Endothelial cell of umbilical vein (primary cell): ENCODE data around the gene PRKAA1. TPM values are rescaled to one million over a fixed set of nuclear protein-coding genes. Genes with fewer than 3 reads are reported as not detected.

Source experiments
- BruUV-seq: library from RNA; stranded (reverse); fragments of 400-500 nt; replicated peaks from 2 replicates; lab custom pipeline; 2021; lab: Mats Ljungman, UMichigan
- CTCF ChIA-PET: fragments of 300-600, 350-600 bp; sonication (Branson Sonifier 250); formaldehyde crosslinking; loops from one replicate; lab custom pipeline; 2021; ENCODE audit warnings: antibody characterized with exemption, inconsistent platforms; lab: Charles Lee
- POLR2A ChIA-PET: fragments of 300-600, 350-600 bp; sonication (Branson Sonifier 250); formaldehyde crosslinking; loops from one replicate; lab custom pipeline; 2021; ENCODE audit warnings: antibody characterized with exemption, inconsistent platforms; lab: Charles Lee
- DNase-seq: peaks from one replicate; pipeline ENCODE4 v3.0.0-alpha.2; 2011; ENCODE audit warnings: low read depth, low spot score
- FAIRE-seq: peaks from 2 replicates; lab custom pipeline; 2011; peaks lifted over from hg19 to GRCh38; lab: Jason Lieb, UNC
- H2AFZ ChIP-seq: 2 replicates; pipeline ENCODE4 v1.6.0; 2012; ENCODE audit warnings: low read depth, low read length, control low read depth, inconsistent platforms
- H3K27ac ChIP-seq: 2 replicates; pipeline ENCODE4 v1.5.1; 2011; ENCODE audit warnings: low read depth, mild to moderate bottlenecking, control low read depth, low read length, moderate library complexity; ENCODE audit not compliant: insufficient read depth
- H3K27me3 ChIP-seq, 2 experiments: 2 replicates each; pipeline versions ENCODE4 v1.6.0 to v1.6.1; 2011; ENCODE audit warnings: low read length in 2 of 2, mixed read lengths in 1 of 2; ENCODE audit not compliant: control insufficient read depth in 2 of 2, insufficient read depth in 2 of 2
- H3K36me3 ChIP-seq, 2 experiments: 2 replicates in 1 of 2; 3 replicates in 1 of 2; pipeline ENCODE4 v1.5.1; 2011; ENCODE audit warnings: low read length in 2 of 2, mild to moderate bottlenecking in 1 of 2, moderate library complexity in 1 of 2; ENCODE audit not compliant: control insufficient read depth in 2 of 2, insufficient read depth in 2 of 2; ENCODE audit errors: extremely low read depth in 1 of 2
- H3K4me1 ChIP-seq: 3 replicates; pipeline ENCODE4 v1.5.1; 2011; ENCODE audit warnings: mild to moderate bottlenecking, low read length; ENCODE audit not compliant: control insufficient read depth, insufficient read depth; ENCODE audit errors: extremely low read depth
- H3K4me2 ChIP-seq: 2 replicates; pipeline ENCODE4 v1.6.1; 2011; ENCODE audit warnings: low read length, control low read depth, mixed read lengths; ENCODE audit not compliant: insufficient read depth
- H3K4me3 ChIP-seq, 3 experiments: fragments of 200-600 bp in 1 of 3; sonication (generic), shearing (Covaris generic) in 1 of 3; replicated peaks in 1 of 3; 2 replicates each; pipeline ENCODE4 v1.5.1; 2011 to 2016; ENCODE audit warnings: control low read depth in 3 of 3, low read length in 3 of 3, mild to moderate bottlenecking in 2 of 3, inconsistent platforms in 1 of 3, low read depth in 1 of 3, moderate library complexity in 1 of 3; ENCODE audit not compliant: insufficient read depth in 1 of 3
- H3K79me2 ChIP-seq: 2 replicates; pipeline ENCODE4 v1.6.0; 2012; ENCODE audit warnings: low read length, inconsistent platforms; ENCODE audit not compliant: control insufficient read depth, insufficient read depth
- H3K9ac ChIP-seq: replicated peaks from 2 replicates; pipeline ENCODE3; 2011; ENCODE audit warnings: low read length, control low read depth; ENCODE audit not compliant: insufficient read depth; ENCODE audit errors: extremely low read depth
- H3K9me1 ChIP-seq: replicated peaks from 3 replicates; pipeline ENCODE4 v1.6.0; 2011; ENCODE audit warnings: mild to moderate bottlenecking, low read length; ENCODE audit not compliant: control insufficient read depth, insufficient read depth; ENCODE audit errors: extremely low read depth
- H3K9me3 ChIP-seq: replicated peaks from 2 replicates; pipeline ENCODE4 v1.5.1; 2012; ENCODE audit warnings: low read length, inconsistent platforms; ENCODE audit not compliant: control insufficient read depth, insufficient read depth
- H4K20me1 ChIP-seq: replicated peaks from 2 replicates; pipeline ENCODE3; 2011; ENCODE audit warnings: mild to moderate bottlenecking, low read length; ENCODE audit not compliant: control insufficient read depth, insufficient read depth; ENCODE audit errors: extremely low read depth
- EZH2 ChIP-seq: IDR thresholded peaks from 2 replicates; pipeline ENCODE4 v1.6.1; 2012; ENCODE audit warnings: borderline replicate concordance, low read depth, mild to moderate bottlenecking, moderate library complexity, low read length, inconsistent platforms; ENCODE audit not compliant: severe bottlenecking
- FOS ChIP-seq: IDR thresholded peaks from 2 replicates; pipeline ENCODE4 v1.6.1; 2011; ENCODE audit warnings: mild to moderate bottlenecking, low read length, moderate library complexity, borderline replicate concordance; ENCODE audit not compliant: insufficient read depth
- GATA2 ChIP-seq: IDR thresholded peaks from 2 replicates; pipeline ENCODE4 v1.7.0; 2011; ENCODE audit warnings: low read depth, mild to moderate bottlenecking, moderate library complexity, mixed read lengths, low read length; ENCODE audit not compliant: insufficient read length, insufficient read depth
- JUN ChIP-seq: IDR thresholded peaks from 2 replicates; pipeline ENCODE4 v1.6.1; 2011; ENCODE audit warnings: borderline replicate concordance, low read depth; ENCODE audit not compliant: insufficient read length, insufficient read depth
- MYC ChIP-seq: IDR thresholded peaks from one replicate; pipeline ENCODE4 v1.6.1; 2011; ENCODE audit warnings: mild to moderate bottlenecking, low read depth, low read length
- POLR2A ChIP-seq: IDR thresholded peaks from 2 replicates; pipeline ENCODE4 v1.6.1; 2012; ENCODE audit warnings: low read depth, mild to moderate bottlenecking, control low read depth, low read length
- POLR2AphosphoS5 ChIP-seq: IDR thresholded peaks from 2 replicates; pipeline ENCODE4 v1.6.1; 2012; ENCODE audit warnings: low read depth, mild to moderate bottlenecking, control low read depth, low read length, moderate library complexity; ENCODE audit not compliant: insufficient read depth
- dilution Hi-C: fragments of 300-500 bp; cut with MboI; formaldehyde crosslinking; loops from one replicate; pipeline ENCODE4 v1.15.0; 2019; ENCODE audit warnings: low sequenced_read_pairs; ENCODE audit not compliant: extremely low pct_ligation_motif_present
- intact Hi-C: fragments of 100-400 bp; cut with micrococcal nuclease; formaldehyde crosslinking; loops from one replicate; pipeline ENCODE4 v1.10.0; 2022
- polyA plus RNA-seq, 4 experiments: library from polyadenylated mRNA; depleted of rRNA in 3 of 4; stranded (reverse) in 3 of 4; unstranded in 1 of 4; fragments of >200 nt; gene quantifications; 2 replicates each; pipeline versions ENCODE4 v1.2.1 to v1.2.3, GENCODE V29; 2011 to 2012; ENCODE audit warnings: missing spikeins in 1 of 4
- total RNA-seq: library from RNA; stranded (reverse); gene quantifications from 2 replicates; pipeline ENCODE4 v1.2.3, GENCODE V29; 2021
- TF ChIP-seq, protein P1 (sequence below): IDR thresholded peaks from 2 replicates; pipeline ENCODE4 v1.6.1; 2011; ENCODE audit not compliant: insufficient read depth, insufficient read length
- TF ChIP-seq, protein P2 (sequence below), 2 donors: IDR thresholded peaks; 1 replicate in 1 of 2; 2 replicates in 1 of 2; pipeline ENCODE4 v1.5.1; 2011; ENCODE audit warnings: low read length in 2 of 2, mild to moderate bottlenecking in 2 of 2, moderate library complexity in 2 of 2, control low read depth in 1 of 2, inconsistent platforms in 1 of 2, low read depth in 1 of 2; ENCODE audit not compliant: insufficient read depth in 1 of 2; ENCODE audit errors: extremely low read depth in 1 of 2

Gene PRKAA1
- total and polyA plus RNA-seq, 2 donors (not counting 3 experiments of a cell fraction or from before 2014, with no cell fraction given), result 37.0 to 83.5 TPM

DNA sequence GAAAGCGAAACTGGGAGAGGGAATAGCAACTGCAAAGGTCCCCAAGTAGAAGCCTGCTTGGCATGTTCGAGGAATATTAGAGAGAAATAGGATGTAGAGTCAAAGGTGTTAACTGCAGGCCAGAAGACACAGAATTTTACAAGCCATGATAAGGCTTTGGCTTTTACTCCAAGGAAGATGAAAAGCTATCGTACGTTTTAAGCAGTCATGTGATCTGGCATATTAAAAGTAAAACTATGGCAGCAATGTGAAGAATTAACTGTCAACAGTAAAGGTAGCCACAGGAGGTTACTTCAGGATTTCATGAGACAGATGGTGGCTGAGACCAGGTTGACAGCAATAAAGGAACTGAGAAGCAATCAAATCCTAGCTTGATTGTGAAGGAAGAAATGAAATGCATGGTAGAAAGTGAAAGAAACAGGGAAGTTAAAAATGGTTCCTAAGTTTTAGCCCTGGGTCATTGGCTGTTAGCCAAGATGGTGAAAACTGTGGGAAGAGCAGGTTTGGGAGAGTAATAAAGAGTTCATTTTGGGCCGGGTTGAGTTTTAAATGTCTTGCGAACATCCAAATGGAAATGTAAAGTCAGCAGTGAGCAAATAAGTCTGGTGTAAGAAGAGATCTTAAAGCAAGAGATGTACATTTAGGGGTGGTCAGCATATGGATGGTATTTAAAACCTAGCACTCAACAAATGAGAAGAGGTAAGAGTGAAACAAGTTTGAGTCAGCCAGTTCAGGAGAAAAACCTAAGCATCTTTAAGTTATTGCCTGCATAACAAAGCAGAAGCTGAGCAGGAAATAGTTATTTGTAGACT lies 22.1 kb downstream of the PRKAA1 start:
- Histone ChIP-seq H4K20me1 (peaks cover 6% of the 10 kb centered on the region), H3K79me2 (peaks cover 48% of the 10 kb centered on the region), H3K27me3 (no peaks in the 10 kb centered on the region), H3K4me3 (no peak overlapping the region), H3K27ac (no peak overlapping the region), H3K4me1 (no peaks in the 10 kb centered on the region), H3K9ac (no peak overlapping the region), H3K9me1 (no peaks in the 10 kb centered on the region), H3K4me2 (no peak overlapping the region), H3K9me3 (no peaks in the 10 kb centered on the region), H3K36me3 (peaks cover 5 to 23% of the 10 kb centered on the region in 2 experiments), H2AFZ (no peak overlapping the region)
- intact Hi-C loops, result loop anchor here (2.0 kb wide), 1 partner anchor 21 kb away; no protein-coding TSS in a partner anchor
- no TSS peak for BruUV-seq
- ChIA-PET POLR2A (no interaction called here), CTCF (interaction anchor here (2.0 kb wide), 1 partner anchor 22 kb away, joined by 7 read pairs; the partner anchor contains the start of gene PRKAA1)
- dilution Hi-C loops, result no loop called here
- no peak for FAIRE-seq
- DNase-seq, result no peak
- TF ChIP-seq, protein P1, sequence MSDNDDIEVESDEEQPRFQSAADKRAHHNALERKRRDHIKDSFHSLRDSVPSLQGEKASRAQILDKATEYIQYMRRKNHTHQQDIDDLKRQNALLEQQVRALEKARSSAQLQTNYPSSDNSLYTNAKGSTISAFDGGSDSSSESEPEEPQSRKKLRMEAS, result no peak
- no peak for TF ChIP-seq JUN
- no peak for TF ChIP-seq MYC
- TF ChIP-seq POLR2AphosphoS5, result no peak
- TF ChIP-seq EZH2, result no peak
- no peak for TF ChIP-seq GATA2
- TF ChIP-seq FOS, result no peak
- no peak for TF ChIP-seq POLR2A
- TF ChIP-seq, protein P2, sequence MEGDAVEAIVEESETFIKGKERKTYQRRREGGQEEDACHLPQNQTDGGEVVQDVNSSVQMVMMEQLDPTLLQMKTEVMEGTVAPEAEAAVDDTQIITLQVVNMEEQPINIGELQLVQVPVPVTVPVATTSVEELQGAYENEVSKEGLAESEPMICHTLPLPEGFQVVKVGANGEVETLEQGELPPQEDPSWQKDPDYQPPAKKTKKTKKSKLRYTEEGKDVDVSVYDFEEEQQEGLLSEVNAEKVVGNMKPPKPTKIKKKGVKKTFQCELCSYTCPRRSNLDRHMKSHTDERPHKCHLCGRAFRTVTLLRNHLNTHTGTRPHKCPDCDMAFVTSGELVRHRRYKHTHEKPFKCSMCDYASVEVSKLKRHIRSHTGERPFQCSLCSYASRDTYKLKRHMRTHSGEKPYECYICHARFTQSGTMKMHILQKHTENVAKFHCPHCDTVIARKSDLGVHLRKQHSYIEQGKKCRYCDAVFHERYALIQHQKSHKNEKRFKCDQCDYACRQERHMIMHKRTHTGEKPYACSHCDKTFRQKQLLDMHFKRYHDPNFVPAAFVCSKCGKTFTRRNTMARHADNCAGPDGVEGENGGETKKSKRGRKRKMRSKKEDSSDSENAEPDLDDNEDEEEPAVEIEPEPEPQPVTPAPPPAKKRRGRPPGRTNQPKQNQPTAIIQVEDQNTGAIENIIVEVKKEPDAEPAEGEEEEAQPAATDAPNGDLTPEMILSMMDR (IDR thresholded peaks at IDR 0.05; ENCODE audit: extremely low read depth in 1 of 2, insufficient read depth in 1 of 2, low read depth in 1 of 2, low read length in 2 of 2), result no peak
